ENCODE measurements around the gene TRIM72. TPM values are rescaled to one million over a fixed set of nuclear protein-coding genes. Genes with fewer than 3 reads are reported as not detected.
A peak's percentile ranks its signal among the peaks of the same experiment; 100 is the strongest.
"Not testable (repeated sequence)": the region's sequence is repeated elsewhere in the genome, so short reads cannot be mapped to it uniquely, and the experiment has no call there.

The TRIM72 gene
- total RNA-seq, 6 experiments from 2014 or later = 0.06 TPM; not detected in 5

DNA sequence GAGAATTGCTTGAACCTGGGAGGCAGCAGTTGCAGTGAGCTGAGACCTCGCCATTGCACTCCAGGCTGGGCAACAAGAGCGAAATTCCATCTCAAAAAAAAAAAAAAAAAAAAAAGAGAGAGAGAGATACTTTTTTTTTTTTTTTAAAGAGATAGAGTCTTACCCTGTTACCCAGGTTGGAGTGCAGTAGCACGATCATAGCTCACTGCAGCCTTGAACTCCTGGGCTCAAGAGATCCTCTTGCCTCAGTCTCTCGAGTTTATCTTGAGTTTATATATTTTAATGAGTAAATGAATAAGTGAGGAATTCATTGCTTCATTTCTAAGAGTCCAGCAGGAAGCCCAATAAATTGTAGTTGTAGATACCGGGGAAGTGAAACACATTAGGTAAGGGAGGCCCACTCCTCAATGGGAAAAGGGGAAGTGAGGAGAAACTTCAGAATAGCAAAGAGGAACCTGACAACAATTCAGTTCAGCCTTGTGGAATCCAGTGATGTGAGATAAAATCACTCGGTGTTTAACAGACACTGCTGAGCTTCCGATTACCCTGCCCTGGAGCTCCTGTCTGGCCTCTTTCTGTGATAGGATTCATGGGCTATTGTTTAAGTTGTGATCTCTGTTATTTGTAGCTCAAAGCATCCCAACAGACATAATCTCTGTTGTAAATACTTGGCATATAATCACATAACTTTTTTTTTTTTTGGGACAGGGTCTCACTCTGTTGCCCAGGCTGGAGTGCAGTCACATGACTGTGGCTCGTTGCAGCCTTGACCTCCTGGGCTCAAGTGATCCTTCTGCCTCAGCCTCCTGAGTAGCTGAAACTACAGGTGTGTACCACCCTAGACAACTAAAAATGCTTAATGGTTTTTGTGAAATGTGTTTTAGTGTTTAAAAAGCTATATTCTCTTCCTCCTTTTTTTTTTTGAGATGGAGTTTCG, 30.1 kb downstream of the TRIM72 start:
- DNase-seq = no peak
- WGBS (ENCODE audit: insufficient coverage, low coverage, low lambda C conversion rate, missing lambda C conversion rate) = 38% methylated on average over 8 of the region's 9 CpGs
- TF ChIP-seq, protein P1, sequence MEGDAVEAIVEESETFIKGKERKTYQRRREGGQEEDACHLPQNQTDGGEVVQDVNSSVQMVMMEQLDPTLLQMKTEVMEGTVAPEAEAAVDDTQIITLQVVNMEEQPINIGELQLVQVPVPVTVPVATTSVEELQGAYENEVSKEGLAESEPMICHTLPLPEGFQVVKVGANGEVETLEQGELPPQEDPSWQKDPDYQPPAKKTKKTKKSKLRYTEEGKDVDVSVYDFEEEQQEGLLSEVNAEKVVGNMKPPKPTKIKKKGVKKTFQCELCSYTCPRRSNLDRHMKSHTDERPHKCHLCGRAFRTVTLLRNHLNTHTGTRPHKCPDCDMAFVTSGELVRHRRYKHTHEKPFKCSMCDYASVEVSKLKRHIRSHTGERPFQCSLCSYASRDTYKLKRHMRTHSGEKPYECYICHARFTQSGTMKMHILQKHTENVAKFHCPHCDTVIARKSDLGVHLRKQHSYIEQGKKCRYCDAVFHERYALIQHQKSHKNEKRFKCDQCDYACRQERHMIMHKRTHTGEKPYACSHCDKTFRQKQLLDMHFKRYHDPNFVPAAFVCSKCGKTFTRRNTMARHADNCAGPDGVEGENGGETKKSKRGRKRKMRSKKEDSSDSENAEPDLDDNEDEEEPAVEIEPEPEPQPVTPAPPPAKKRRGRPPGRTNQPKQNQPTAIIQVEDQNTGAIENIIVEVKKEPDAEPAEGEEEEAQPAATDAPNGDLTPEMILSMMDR (IDR thresholded peaks at IDR 0.05) = no peak
- TF ChIP-seq POLR2A (IDR thresholded peaks at IDR 0.05) = no peak

DNA sequence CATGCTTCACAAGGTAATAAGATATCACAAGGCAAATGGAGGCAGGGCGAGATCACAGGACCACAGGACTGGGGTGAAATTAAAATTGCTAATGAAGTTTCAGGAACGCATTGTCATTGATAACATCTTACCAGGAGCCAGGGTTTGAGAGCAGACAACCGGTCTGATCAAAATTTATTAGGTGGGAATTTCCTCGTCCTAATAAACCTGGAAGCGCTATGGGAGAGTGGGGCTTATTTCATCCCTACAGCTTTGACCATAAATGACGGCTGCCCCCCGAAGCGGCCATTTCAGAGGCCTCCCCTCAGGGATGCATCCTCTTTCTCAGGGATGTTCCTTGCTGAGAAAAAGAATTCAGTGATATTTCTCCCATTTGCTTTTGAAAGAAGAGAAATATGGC, 31.7 kb downstream of the TRIM72 start:
- not testable (repeated sequence) for H3K27ac ChIP-seq, DNase-seq
- WGBS (ENCODE audit: insufficient coverage, low coverage, low lambda C conversion rate, missing lambda C conversion rate) = 46% methylated on average over 8 of the region's 8 CpGs

More for the DNA sequence above, 30.1 kb downstream of the TRIM72 start:
- Histone ChIP-seq H3K27ac (no peak overlapping the region), H3K4me3 (no peak overlapping the region), H3K9me3 (no peaks in the 10 kb centered on the region), H3K36me3 (no peaks in the 10 kb centered on the region), H3K27me3 (no peaks in the 10 kb centered on the region), H3K4me1 (no peaks in the 10 kb centered on the region)
- ATAC-seq = peak; percentile 39 to 65 (median 51)
- intact Hi-C loops (cut with DNase I) = no loop called here

DNA sequence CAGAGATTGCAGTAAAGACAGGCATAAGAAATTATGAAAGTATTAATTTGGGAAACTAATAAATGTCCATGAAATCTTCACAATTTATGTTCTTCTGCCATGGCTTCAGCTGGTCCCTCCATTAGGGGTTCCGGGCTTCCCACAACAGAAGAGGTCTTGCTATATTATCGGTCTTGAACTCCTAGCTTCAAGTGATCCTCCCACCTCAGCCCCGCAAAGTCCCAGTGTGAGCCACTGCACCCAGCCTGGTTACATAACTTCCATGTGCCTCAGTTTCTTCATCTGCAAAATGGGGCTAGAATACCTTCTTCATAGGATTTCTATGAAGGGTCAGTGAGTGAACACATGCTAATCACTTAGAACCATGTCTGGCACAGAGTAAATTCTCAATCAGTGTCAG, 32.4 kb downstream of the TRIM72 start:
- no peak overlapping the region for H3K4me3 ChIP-seq
- H3K9me3 ChIP-seq = no peaks in the 10 kb centered on the region
- no peaks in the 10 kb centered on the region for H3K36me3 ChIP-seq
- DNase-seq (no peak), ATAC-seq (no peak)
- WGBS (ENCODE audit: insufficient coverage, low coverage, low lambda C conversion rate, missing lambda C conversion rate) = 93% methylated on average over 3 of the region's 3 CpGs
- intact Hi-C loops (cut with DNase I) = no loop called here
- no peaks in the 10 kb centered on the region for H3K4me1 ChIP-seq
- TF ChIP-seq POLR2A (IDR thresholded peaks at IDR 0.05) = no peak
- TF ChIP-seq, protein P1 (IDR thresholded peaks at IDR 0.05) = no peak
- H3K27ac ChIP-seq = no peak overlapping the region
- H3K27me3 ChIP-seq = no peaks in the 10 kb centered on the region

More for the DNA sequence above, 31.7 kb downstream of the TRIM72 start:
- H3K27me3 ChIP-seq; ATAC-seq; intact Hi-C loops (cut with DNase I); H3K4me1 ChIP-seq; H3K4me3 ChIP-seq; H3K9me3 ChIP-seq; H3K36me3 ChIP-seq: not testable (repeated sequence)

DNA sequence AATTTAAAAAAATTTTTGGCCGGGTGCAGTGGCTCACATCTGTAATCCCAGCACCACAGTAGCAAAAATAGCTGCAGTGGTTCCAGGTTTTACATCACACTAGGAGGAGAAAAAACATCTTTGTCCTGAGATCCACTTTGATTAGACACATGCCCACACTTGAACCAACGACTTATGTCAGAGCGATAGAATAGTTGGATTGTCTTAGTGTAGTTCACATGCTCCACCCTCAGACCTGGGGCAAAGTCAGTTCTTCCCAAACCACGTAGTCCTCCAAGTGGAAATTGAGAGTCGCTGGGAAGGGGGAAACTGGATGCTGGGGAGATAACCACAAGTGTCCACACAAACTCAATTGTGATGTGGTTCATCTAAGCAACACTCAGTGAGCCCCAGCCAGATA, 34.4 kb downstream of the TRIM72 start:
- H3K36me3 ChIP-seq = no peaks in the 10 kb centered on the region
- H3K27ac ChIP-seq = no peak overlapping the region
- intact Hi-C loops (cut with DNase I) = no loop called here
- WGBS (ENCODE audit: insufficient coverage, low coverage, low lambda C conversion rate, missing lambda C conversion rate) = 64% methylated on average over 4 of the region's 5 CpGs
- no peaks in the 10 kb centered on the region for H3K27me3 ChIP-seq
- ATAC-seq = no peak
- no peak for DNase-seq
- no peak overlapping the region for H3K4me3 ChIP-seq
- no peaks in the 10 kb centered on the region for H3K4me1 ChIP-seq
- no peaks in the 10 kb centered on the region for H3K9me3 ChIP-seq
- no peak for TF ChIP-seq POLR2A (IDR thresholded peaks at IDR 0.05)
- TF ChIP-seq, protein P1 (IDR thresholded peaks at IDR 0.05) = no peak

DNA sequence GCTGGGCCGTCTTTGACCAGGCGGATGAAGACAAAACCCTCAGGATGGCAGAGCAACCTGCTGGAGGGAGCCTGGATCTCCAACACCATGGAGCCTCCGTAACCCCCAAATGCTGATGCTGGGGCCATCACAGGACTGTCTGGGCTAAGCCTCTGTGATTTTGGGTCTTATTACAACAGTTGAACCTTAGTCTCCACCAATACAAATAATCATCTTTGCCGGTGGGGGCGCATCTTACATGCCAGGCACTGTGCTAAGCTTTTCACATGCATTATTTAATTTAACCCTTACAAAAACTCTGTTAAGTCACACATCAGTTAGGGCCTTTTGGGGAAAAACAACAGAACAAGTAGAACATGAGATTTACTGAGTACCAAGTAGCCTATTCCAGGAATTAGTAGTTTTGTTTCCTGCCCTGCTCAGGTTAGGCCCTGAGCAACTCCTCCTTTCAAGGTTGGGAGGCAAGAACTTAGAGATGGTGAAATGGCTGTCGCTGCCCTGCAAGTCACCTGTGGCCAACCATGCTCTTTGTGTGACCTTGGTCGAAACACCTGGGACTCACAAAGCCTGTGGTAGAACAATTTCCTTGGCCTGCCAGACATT, 37.0 kb downstream of the TRIM72 start:
- Histone ChIP-seq H3K9me3 (no peaks in the 10 kb centered on the region), H3K4me3 (no peak overlapping the region), H3K36me3 (no peaks in the 10 kb centered on the region), H3K4me1 (peaks cover 0 to 5% (median 0%) of the 10 kb centered on the region in 4 donors), H3K27ac (no peak overlapping the region), H3K27me3 (no peaks in the 10 kb centered on the region)
- WGBS (ENCODE audit: insufficient coverage, low coverage, low lambda C conversion rate, missing lambda C conversion rate) = 94% methylated on average over 3 of the region's 7 CpGs
- no peak for TF ChIP-seq POLR2A (IDR thresholded peaks at IDR 0.05)
- TF ChIP-seq, protein P1 (IDR thresholded peaks at IDR 0.05) = no peak
- intact Hi-C loops (cut with DNase I) = no loop called here
- ATAC-seq (no peak), DNase-seq (no peak)
